ENCODE data around the gene ASB2. TPM values are rescaled to one million over a fixed set of nuclear protein-coding genes. Genes with fewer than 3 reads are reported as not detected.

Gene ASB2
- total RNA-seq, 1 experiment from 2014 or later = not detected

- Histone ChIP-seq H3K79me2 (ENCODE audit: insufficient read depth, low read length) (no peaks in the 10 kb centered on the region), H3K4me3 (replicated peaks in 1 of 2; ENCODE audit: low read depth in 1 of 2, low read length in 2 of 2) (no peak overlapping the region), H3K9ac (ENCODE audit: low read length) (no peak overlapping the region), H2AFZ (ENCODE audit: low read depth, low read length, poor library complexity, severe bottlenecking) (no peak overlapping the region), H3K36me3 (ENCODE audit: control insufficient read depth in 1 of 2, insufficient read depth in 2 of 2, low read length in 2 of 2) (no peaks in the 10 kb centered on the region), H3K4me2 (ENCODE audit: low read length) (no peak overlapping the region), H4K20me1 (ENCODE audit: insufficient read depth) (no peaks in the 10 kb centered on the region), H3K27ac (ENCODE audit: low read depth, low read length) (no peak overlapping the region), H3K9me2 (ENCODE audit: insufficient read depth) (no peaks in the 10 kb centered on the region), H3K27me3 (ENCODE audit: insufficient read depth, low read length) (no peaks in the 10 kb centered on the region), H3K9me3 (ENCODE audit: control insufficient read depth in 1 of 2, insufficient read depth in 1 of 2, low read depth in 1 of 2, low read length in 2 of 2) (no peaks in the 10 kb centered on the region), H3K4me1 (ENCODE audit: control insufficient read depth in 1 of 2, insufficient read depth in 2 of 2, low read length in 2 of 2) (peaks cover 12 to 52% of the 10 kb centered on the region in 2 experiments)
- POLR2A ChIA-PET = no interaction called here
- RAD21 ChIA-PET (ENCODE audit: low non-redundant PET in 1 of 2, low total read pairs in 2 of 2, uncharacterized antibody in 2 of 2, unreplicated experiment in 2 of 2) = no interaction called here
- TF ChIP-seq ELF1 (IDR thresholded peaks at IDR 0.05; ENCODE audit: borderline replicate concordance, low read depth) = no peak
- TF ChIP-seq JUND (IDR thresholded peaks at IDR 0.05) = no peak
- no peak for TF ChIP-seq ZNF274 (IDR thresholded peaks at IDR 0.05; ENCODE audit: low read depth, low read length)
- DNase-seq (ENCODE audit: low read depth, low spot score) = no peak
- BruUV-seq (replicated peaks) = no TSS peak
- CTCF ChIA-PET = interaction anchor here (0.7 kb wide), 1 partner anchor 28 kb away, joined by 3 read pairs; no protein-coding TSS in a partner anchor
- no peak for ATAC-seq
- intact Hi-C loops (cut with micrococcal nuclease) = no loop called here
Observed at GRCh38 chr14:93964281-93964680, 12.1 kb downstream of the ASB2 start.

GRCh38 chr14:93963692-93964091 is 12.7 kb downstream of the ASB2 start:
- Histone ChIP-seq H3K9me3 (ENCODE audit: control insufficient read depth in 1 of 2, insufficient read depth in 1 of 2, low read depth in 1 of 2, low read length in 2 of 2) (no peaks in the 10 kb centered on the region), H3K4me1 (ENCODE audit: control insufficient read depth in 1 of 2, insufficient read depth in 2 of 2, low read length in 2 of 2) (peaks cover 17 to 57% of the 10 kb centered on the region in 2 experiments), H3K4me2 (ENCODE audit: low read length) (no peak overlapping the region), H3K36me3 (ENCODE audit: control insufficient read depth in 1 of 2, insufficient read depth in 2 of 2, low read length in 2 of 2) (no peaks in the 10 kb centered on the region), H3K9me2 (ENCODE audit: insufficient read depth) (no peaks in the 10 kb centered on the region), H3K4me3 (replicated peaks in 1 of 2; ENCODE audit: low read depth in 1 of 2, low read length in 2 of 2) (no peak overlapping the region), H3K27ac (ENCODE audit: low read depth, low read length) (no peak overlapping the region), H3K27me3 (ENCODE audit: insufficient read depth, low read length) (no peaks in the 10 kb centered on the region), H3K79me2 (ENCODE audit: insufficient read depth, low read length) (no peaks in the 10 kb centered on the region), H4K20me1 (ENCODE audit: insufficient read depth) (no peaks in the 10 kb centered on the region), H2AFZ (ENCODE audit: low read depth, low read length, poor library complexity, severe bottlenecking) (no peak overlapping the region), H3K9ac (ENCODE audit: low read length) (no peak overlapping the region)
- CTCF ChIA-PET = interaction anchor here (0.7 to 1.8 kb wide), 2 partner anchors 24 to 28 kb away, joined by 3 to 6 read pairs; no protein-coding TSS in a partner anchor
- POLR2A ChIA-PET = no interaction called here
- TF ChIP-seq ZBTB33 (IDR thresholded peaks at IDR 0.05; ENCODE audit: extremely low read depth, insufficient replicate concordance, low read length) (no peak), CBX3 (IDR thresholded peaks at IDR 0.05; ENCODE audit: low read depth) (no peak), RAD21 (IDR thresholded peaks at IDR 0.05; ENCODE audit: low read depth) (no peak), SP1 (IDR thresholded peaks at IDR 0.05; ENCODE audit: low read depth) (no peak), ZFX (IDR thresholded peaks at IDR 0.05) (no peak), POLR2A (IDR thresholded peaks at IDR 0.05; ENCODE audit: borderline replicate concordance, extremely low read depth, insufficient read depth, insufficient read length) (no peak), ELF1 (IDR thresholded peaks at IDR 0.05; ENCODE audit: borderline replicate concordance, low read depth) (no peak)
- intact Hi-C loops (cut with micrococcal nuclease) = no loop called here
- DNase-seq (ENCODE audit: low read depth, low spot score) (no peak), ATAC-seq (no peak)
- RAD21 ChIA-PET (ENCODE audit: low non-redundant PET in 1 of 2, low total read pairs in 2 of 2, uncharacterized antibody in 2 of 2, unreplicated experiment in 2 of 2) = no interaction called here
- no TSS peak for BruUV-seq (replicated peaks)

All from HCT116 (cell line).